ENCODE measurements around the gene TRIM9. TPM values are rescaled to one million over a fixed set of nuclear protein-coding genes. Genes with fewer than 3 reads are reported as not detected.

Gene TRIM9
- total and polyA plus RNA-seq, 9 of the 15 experiments (the other 6 are each of a cell fraction or from before 2014, with no cell fraction given), result 0.03 to 0.15 (median 0.04) TPM; not detected in 4

- TF ChIP-seq SFPQ (IDR thresholded peaks at IDR 0.05; ENCODE audit: low read depth, low read length) (no peak), FOXP4 (CRISPR knock-in tag; IDR thresholded peaks at IDR 0.05; ENCODE audit: borderline replicate concordance) (no peak), NUFIP1 (IDR thresholded peaks at IDR 0.05; ENCODE audit: partially characterized antibody) (no peak), ID3 (CRISPR knock-in tag; IDR thresholded peaks at IDR 0.05) (no peak), ID3 (tag; IDR thresholded peaks at IDR 0.05) (no peak), CEBPZ (IDR thresholded peaks at IDR 0.05; ENCODE audit: borderline replicate concordance, low read depth, low read length) (no peak), FOXK2 (conservative IDR thresholded peaks at IDR 0.05 in 1 of 2, IDR thresholded peaks at IDR 0.05 in 1 of 2; ENCODE audit: low read depth in 2 of 2) (no peak), STAT6 (CRISPR knock-in tag; IDR thresholded peaks at IDR 0.05) (no peak), ZNF780A (CRISPR knock-in tag; IDR thresholded peaks at IDR 0.05) (no peak), ZNF75A (CRISPR knock-in tag; IDR thresholded peaks at IDR 0.05) (no peak), HNRNPUL1 (IDR thresholded peaks at IDR 0.05; ENCODE audit: low read length) (no peak), SMAD4 (CRISPR knock-in tag; conservative IDR thresholded peaks at IDR 0.05) (peak; percentile 85), SNAPC5 (CRISPR knock-in tag; IDR thresholded peaks at IDR 0.05) (no peak), ZBTB33 (CRISPR knock-in tag; IDR thresholded peaks at IDR 0.05) (no peak)
These were observed 157.1 kb downstream of the TRIM9 start (continued) for GRCh38 chr14:50937800-50938199.

Data from K562 (cell line).